ENCODE results near the gene GCK. TPM values are rescaled to one million over a fixed set of nuclear protein-coding genes. Genes with fewer than 3 reads are reported as not detected.

GCK gene
- total and polyA plus RNA-seq, 2 donors, result 1.4 to 2.1 TPM

DNA sequence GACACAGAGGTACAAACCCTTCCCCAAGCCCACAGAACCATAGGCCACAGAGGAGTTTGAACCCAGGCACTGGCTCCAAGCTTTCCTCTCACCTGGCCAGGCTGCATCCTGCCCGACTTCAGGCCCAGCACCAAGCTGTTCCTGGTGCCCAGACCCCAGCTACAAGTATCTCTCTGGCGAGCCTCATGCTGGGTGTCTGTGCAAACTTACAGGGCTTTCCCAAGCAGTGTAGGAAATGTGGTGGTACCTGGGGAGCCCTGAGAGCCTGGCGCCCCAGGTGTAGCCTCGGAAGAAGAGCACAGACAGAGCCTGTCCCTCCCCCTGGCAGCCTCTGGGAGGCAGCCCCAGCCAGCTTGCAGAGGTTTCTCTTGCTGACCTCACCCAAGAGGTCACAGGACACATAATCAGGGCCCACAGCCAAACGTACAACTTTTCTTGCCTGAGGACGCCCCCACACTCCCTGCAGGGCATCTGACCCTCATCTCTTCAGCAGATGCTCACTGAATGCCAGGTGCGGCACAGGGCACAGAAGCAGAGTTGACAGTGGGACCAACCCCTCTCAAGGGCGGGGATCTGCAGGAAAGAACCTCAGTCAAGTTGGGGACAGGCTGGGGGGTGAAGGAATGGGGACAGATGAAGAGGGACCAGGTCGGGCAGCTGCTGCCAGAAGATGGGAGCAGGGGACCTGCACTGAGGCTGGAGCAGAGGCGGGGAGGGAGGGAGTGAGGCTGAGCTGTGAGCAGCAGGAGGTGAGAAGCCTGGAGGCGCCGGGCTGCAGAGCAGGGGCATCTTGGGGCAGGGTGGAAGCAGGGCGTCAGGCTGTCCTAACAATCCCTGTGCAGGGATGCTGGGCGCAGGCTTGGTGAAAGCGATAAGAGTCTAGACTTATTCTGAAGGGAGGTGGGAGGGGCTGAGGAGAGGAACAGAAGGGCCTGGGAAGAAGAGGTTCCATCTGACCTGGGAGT, 31.8 kb downstream of the GCK start:
- DNase-seq (ENCODE audit: extremely low spot score), result no peak
- 81% methylated on average over 15 of the region's 15 CpGs for WGBS
- H3K27ac ChIP-seq (ENCODE audit: low read depth), result no peak overlapping the region
- H3K4me3 ChIP-seq (ENCODE audit: low read depth, low read length), result no peak overlapping the region
- no peaks in the 10 kb centered on the region for H3K4me1 ChIP-seq (ENCODE audit: insufficient read depth)
- H3K36me3 ChIP-seq (ENCODE audit: insufficient read depth), result no peaks in the 10 kb centered on the region

DNA sequence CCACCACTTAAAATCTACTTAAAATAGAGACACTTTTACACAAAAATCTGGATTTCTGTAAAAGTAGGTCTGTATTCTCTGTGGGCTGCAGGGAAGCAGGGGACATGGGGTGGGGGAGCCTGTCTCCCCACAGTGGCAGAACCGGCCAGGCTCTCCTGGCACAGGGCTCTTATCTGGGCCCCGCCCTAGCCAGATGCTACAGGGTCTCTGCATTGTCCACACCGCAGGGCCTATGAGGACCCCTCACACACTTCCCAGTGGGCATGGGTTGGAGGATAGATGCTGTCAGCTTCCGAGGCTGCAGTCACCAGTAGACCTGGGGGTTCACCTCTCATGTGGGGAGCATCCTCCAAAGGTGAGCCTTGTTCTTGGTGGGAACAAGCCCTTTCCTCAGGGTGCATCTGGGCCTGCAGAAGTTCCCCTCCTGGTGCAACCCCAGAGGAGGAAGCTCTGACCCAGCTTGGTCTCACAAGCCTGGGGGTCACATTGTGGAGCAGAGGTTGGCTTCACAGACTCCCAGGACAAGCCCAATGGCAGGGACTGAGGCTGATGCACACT, 32.7 kb downstream of the GCK start:
- no peak overlapping the region for H3K27ac ChIP-seq (ENCODE audit: low read depth)
- no peak for DNase-seq (ENCODE audit: extremely low spot score)
- 86% methylated on average over 4 of the region's 4 CpGs for WGBS

DNA sequence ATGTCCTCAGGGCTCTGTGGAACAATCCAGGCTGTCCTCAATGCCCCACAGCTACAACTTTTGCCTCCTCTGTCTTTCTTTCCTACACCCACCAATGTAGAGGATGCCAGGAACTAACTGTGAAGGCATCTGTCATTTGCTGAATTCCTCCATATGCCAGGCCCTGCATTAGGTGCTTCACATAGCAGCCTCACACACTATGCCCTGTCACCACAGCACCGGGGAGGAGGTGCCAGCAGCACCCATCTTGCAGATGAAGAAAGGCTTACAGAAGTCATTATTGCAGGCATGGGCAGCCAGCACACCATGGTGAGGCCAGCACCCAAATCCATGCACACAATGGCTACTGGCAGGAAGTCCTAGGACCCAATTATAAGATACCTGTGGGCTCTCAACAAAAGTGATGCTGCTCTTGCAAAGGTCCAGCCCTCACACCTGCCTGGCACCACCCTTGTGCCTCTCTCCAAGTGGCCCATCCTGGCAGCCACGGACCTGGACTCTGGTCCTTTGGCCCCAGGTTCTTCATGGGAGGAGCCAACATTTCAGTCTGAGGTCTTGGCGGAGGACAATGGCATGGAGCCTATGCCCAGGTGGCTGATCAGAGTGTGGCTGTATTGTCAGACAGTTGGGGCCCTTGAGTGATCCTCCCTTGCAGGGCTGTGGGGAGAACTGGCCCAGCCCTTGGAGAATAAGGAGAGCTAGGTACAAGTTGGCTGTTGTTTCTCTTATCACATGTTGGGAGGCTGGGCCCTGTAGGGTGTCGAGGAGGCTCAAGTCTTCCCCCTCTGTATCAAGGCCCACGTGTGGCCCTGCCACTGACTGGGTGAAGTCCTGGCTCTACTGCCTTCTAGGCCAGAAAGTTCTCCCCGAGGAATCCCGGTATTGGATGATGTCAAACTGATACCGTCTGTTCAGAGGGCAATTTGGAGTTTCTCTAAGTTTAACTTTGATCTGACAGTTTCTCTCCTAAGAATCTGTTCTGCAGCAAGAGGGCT, 33.8 kb downstream of the GCK start:
- no peak overlapping the region for H3K27ac ChIP-seq (ENCODE audit: low read depth)
- DNase-seq (ENCODE audit: extremely low spot score), result no peak
- H3K4me3 ChIP-seq (ENCODE audit: low read depth, low read length), result no peak overlapping the region
- no peaks in the 10 kb centered on the region for H3K4me1 ChIP-seq (ENCODE audit: insufficient read depth)
- WGBS, result 79% methylated on average over 8 of the region's 8 CpGs
- H3K36me3 ChIP-seq (ENCODE audit: insufficient read depth), result no peaks in the 10 kb centered on the region

More for the DNA sequence above, 32.7 kb downstream of the GCK start:
- H3K36me3 ChIP-seq (ENCODE audit: insufficient read depth), result no peaks in the 10 kb centered on the region
- no peaks in the 10 kb centered on the region for H3K4me1 ChIP-seq (ENCODE audit: insufficient read depth)
- no peak overlapping the region for H3K4me3 ChIP-seq (ENCODE audit: low read depth, low read length)

DNA sequence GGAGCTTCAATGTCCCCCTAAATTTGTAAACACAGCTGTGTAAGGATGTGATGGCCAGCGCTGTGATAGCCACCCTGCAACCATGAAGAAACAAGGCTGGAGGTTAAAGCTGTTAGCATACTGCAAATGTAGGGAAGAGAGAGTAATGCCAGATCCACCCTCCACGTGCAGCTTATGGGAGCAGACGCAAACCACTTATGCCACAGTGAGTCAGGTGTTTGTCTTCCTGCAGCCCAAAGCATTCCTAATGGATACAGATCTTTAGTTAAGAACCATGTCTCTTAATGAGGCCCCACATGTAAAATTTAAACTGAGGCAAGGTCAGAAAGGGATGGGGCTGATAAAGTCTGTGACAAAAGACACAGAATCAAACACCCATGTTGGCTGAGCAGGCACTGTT, 34.5 kb downstream of the GCK start:
- 59% methylated on average over 3 of the region's 3 CpGs for WGBS
- Histone ChIP-seq H3K4me3 (ENCODE audit: low read depth, low read length) (no peak overlapping the region), H3K4me1 (ENCODE audit: insufficient read depth) (no peaks in the 10 kb centered on the region), H3K27ac (ENCODE audit: low read depth) (no peak overlapping the region), H3K36me3 (ENCODE audit: insufficient read depth) (no peaks in the 10 kb centered on the region)
- DNase-seq (ENCODE audit: extremely low spot score), result no peak

DNA sequence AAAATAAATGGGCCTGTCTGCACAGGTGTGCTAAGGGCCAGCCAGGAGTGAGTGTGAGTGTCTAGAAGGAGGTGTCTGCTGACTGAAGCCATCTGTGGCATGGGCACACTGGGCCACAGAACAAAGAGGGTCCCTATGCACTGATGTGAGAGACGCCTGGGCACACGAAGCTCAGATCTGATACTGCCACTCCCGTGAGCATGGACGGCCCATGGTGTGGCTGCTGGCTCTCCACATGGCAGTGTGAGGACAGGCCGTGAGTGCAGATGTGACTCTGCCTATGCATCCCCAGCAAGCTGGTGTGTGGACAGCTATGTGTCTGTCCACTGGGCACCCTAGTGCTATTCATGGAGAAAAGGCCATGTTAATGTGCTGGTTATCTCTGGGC, 35.3 kb downstream of the GCK start:
- Histone ChIP-seq H3K4me1 (ENCODE audit: insufficient read depth) (no peaks in the 10 kb centered on the region), H3K27ac (ENCODE audit: low read depth) (no peak overlapping the region), H3K36me3 (ENCODE audit: insufficient read depth) (no peaks in the 10 kb centered on the region), H3K4me3 (ENCODE audit: low read depth, low read length) (no peak overlapping the region)
- DNase-seq (ENCODE audit: extremely low spot score), result no peak
- WGBS, result 87% methylated on average over 5 of the region's 5 CpGs

DNA sequence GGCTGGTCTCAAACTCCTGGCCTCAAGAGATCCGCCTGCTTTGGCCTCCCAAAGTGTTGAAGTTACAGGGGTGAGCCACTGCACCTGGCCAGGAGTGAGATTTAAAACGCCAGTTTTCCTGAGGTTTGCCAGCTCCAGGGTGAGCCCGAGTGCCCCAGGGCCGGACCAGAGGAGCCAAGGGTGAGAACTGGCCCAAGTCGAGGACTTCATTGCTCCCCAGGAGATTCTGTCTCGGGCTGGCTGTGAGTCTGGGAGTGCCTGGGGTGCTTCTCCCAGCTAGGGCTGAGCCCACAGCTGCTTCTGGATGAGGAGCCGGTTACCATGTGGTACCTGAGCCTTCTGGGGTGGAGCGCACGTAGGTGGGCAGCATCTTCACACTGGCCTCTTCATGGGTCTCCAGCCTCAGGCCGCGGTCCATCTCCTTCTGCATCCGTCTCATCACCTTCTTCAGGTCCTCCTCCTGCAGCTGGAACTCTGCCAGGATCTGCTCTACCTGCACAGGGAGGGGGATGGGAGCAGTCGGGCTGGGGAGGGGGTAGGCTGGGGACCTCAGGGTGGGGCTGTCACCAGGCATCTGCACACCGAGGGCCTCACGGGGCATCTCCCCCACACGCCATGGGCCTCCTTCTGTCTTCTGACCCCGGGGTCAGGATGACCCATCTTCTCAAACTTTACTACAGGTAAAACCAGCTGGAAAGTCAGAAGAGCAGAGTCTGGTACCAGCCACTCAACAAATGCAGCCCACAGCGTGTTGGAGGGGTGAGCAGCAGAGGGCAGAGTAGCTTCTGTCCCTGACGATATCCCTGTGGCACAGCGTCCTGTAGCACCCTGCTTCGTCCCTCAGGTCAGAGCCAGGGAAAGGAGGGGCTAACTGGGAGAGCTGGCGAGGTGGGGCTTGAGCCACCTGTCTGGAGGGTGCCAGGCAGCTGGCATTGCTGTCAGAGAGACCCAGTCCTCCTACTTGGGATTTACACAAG, 36.0 kb downstream of the GCK start:
- no peak for DNase-seq (ENCODE audit: extremely low spot score)
- H3K36me3 ChIP-seq (ENCODE audit: insufficient read depth), result no peaks in the 10 kb centered on the region
- H3K4me1 ChIP-seq (ENCODE audit: insufficient read depth), result no peaks in the 10 kb centered on the region
- no peak overlapping the region for H3K27ac ChIP-seq (ENCODE audit: low read depth)
- WGBS, result 83% methylated on average over 22 of the region's 22 CpGs
- no peak overlapping the region for H3K4me3 ChIP-seq (ENCODE audit: low read depth, low read length)

DNA sequence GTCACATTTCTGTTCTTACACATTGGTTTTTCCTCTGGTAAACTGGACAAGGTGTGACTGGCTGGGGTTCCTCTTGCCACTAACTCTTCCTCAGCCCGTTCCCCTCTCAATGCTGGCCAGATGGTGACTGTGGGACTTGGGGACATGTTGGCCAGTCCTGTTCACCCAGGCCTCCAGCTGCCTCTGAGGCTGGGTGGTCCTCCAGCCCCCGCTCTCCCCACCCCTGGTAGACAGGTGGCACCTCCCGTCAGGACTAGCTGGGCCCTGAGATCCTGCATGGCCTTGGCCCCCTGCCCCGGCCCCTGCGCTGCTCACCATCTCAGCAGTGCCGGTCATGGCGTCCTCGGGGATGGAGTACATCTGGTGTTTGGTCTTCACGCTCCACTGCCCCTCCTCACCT, 37.3 kb downstream of the GCK start:
- 95% methylated on average over 9 of the region's 9 CpGs for WGBS
- H3K4me1 ChIP-seq (ENCODE audit: insufficient read depth), result no peaks in the 10 kb centered on the region
- H3K36me3 ChIP-seq (ENCODE audit: insufficient read depth), result no peaks in the 10 kb centered on the region
- H3K4me3 ChIP-seq (ENCODE audit: low read depth, low read length), result no peak overlapping the region
- DNase-seq (ENCODE audit: extremely low spot score), result no peak
- no peak overlapping the region for H3K27ac ChIP-seq (ENCODE audit: low read depth)

DNA sequence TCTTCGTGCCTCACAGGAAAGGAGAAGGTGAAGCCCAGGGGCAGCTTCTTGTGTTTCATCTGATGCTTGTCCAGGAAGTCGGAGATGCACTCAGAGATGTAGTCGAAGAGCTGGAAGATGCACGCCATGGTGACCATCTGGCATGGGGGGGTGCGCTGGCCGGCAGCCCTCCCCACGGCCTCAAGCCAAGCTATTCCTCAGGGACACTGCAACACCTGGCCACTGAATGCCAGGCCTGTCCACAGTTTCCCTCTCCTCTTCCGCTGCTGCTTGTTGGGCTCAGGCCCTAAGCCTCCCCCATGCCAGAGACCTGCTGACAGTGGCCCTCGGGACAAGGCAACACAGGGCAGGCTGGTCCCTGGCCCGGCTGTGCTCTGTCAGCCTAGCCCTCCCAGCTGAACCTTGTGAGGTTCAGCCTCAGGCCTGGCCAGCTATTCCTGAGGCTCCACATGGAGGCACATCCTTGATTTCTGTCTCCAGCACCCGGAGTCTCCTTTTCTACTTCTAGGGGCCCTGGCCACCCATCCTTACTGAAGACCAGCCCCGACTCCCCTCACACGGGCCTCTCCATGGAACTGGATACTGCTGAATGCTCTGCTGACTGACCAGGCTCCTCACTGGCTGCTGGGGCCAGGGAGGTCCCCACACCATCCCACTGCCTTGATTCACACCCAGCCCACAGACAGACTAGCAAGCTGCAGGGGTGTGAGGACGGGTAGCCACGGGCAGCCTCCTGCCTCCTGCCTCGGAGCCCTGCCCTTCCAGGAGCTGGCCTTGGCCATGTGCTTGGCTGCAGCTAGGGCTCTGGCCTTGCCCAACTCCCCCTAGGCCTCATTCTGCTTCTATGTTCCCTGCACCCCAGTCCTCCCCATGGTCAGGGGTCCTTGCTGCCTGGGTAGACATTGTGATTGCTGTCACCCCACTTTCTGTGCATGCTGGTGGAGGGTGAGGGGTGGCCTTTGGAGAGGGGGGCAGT, 38.0 kb downstream of the GCK start:
- no peak for DNase-seq (ENCODE audit: extremely low spot score)
- no peaks in the 10 kb centered on the region for H3K4me1 ChIP-seq (ENCODE audit: insufficient read depth)
- no peak overlapping the region for H3K4me3 ChIP-seq (ENCODE audit: low read depth, low read length)
- H3K36me3 ChIP-seq (ENCODE audit: insufficient read depth), result no peaks in the 10 kb centered on the region
- H3K27ac ChIP-seq (ENCODE audit: low read depth), result no peak overlapping the region
- 87% methylated on average over 16 of the region's 16 CpGs for WGBS

DNA sequence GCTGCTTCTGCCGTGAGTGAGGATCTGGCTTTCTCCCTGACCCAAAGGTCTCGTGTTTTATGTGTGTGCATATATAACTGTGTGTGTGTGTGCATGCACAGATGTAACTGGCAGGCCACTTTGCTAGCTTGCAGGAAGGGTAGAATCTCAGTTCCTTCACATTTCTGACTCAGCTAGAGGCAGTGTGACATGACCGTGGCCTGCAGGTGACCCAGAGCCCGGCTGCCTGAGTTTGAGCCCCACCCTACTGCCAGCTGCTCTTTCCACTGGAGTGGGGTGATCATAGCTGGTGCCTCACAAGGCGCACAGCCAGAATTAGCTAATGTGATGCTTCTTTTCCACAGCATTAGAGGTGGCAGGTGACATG, 38.8 kb downstream of the GCK start:
- WGBS, result 62% methylated on average over 5 of the region's 5 CpGs
- no peak overlapping the region for H3K27ac ChIP-seq (ENCODE audit: low read depth)
- no peaks in the 10 kb centered on the region for H3K36me3 ChIP-seq (ENCODE audit: insufficient read depth)
- no peaks in the 10 kb centered on the region for H3K4me1 ChIP-seq (ENCODE audit: insufficient read depth)
- no peak overlapping the region for H3K4me3 ChIP-seq (ENCODE audit: low read depth, low read length)
- no peak for DNase-seq (ENCODE audit: extremely low spot score)

DNA sequence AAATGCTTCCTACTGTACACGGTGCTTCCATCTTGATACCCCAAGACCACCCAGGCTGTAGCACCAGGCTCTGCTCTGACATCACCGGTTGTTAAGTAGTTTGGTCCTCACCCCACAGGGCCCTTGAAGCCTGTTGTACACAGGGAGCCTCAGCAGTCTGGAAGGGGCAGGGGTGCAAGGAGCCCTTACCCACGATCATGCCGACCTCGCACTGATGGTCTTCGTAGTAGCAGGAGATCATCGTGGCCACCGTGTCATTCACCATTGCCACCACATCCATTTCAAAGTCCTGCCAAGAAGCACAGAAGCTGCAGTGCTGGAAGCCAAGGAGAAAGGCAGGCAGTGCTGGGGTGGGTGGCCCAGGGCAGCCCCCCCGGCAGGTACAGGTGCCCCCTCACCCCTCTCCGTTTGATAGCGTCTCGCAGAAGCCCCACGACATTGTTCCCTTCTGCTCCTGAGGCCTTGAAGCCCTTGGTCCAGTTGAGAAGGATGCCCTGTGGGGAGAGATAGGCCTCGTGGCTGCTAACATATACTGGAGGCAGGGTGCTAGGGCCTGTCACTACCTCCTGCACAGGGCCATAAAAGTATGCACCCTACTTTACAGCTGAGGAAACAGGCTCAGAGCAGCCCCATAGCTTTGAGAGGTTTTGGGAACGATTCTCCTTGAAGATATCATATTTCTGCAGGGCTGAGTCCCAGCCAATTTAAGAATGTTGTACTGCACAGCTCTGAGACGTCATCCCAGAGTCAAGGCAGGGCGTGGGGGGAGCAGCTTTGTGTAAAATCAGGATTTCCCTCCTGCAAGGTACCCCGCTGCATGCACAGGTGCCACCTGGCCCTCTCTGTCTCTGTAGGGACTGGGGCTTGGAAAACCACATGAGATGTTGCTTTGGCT, 39.4 kb downstream of the GCK start:
- peak; percentile 36 for DNase-seq (ENCODE audit: extremely low spot score)

DNA sequence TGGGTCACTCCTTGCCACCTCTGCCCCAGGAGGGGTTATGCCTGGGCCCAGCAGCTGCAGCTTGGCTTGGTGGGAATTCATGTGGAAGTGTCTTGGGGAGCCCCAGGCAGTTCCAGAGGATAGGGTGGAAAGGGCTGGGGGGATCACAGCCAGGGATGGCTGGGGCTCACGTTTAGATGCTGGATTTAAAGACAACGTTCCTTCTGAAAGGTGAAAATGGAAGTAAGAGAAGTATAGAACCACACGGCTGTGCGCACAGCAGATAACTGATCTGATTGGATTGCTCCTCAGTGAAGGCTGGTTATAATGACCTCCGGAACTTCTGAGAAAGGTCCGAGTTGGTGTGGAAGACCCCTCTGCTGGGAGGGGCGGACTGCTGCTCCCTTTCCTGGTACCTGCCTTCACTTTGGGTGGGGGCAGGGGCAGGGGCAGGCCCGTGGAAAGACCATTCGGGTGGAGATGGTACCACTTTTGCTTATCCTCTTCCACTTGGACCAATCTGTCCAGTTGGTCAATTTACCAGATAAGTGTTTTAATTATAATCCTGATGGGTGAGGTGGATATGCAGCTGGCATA, 40.2 kb downstream of the GCK start:
- no peaks in the 10 kb centered on the region for H3K4me1 ChIP-seq (ENCODE audit: insufficient read depth)
- no peak overlapping the region for H3K4me3 ChIP-seq (ENCODE audit: low read depth, low read length)
- 92% methylated on average over 9 of the region's 9 CpGs for WGBS
- no peak overlapping the region for H3K27ac ChIP-seq (ENCODE audit: low read depth)
- no peaks in the 10 kb centered on the region for H3K36me3 ChIP-seq (ENCODE audit: insufficient read depth)
- DNase-seq (ENCODE audit: extremely low spot score), result no peak

More for the DNA sequence above, 39.4 kb downstream of the GCK start:
- no peak overlapping the region for H3K27ac ChIP-seq (ENCODE audit: low read depth)
- H3K4me3 ChIP-seq (ENCODE audit: low read depth, low read length), result no peak overlapping the region
- WGBS, result 76% methylated on average over 18 of the region's 18 CpGs
- H3K4me1 ChIP-seq (ENCODE audit: insufficient read depth), result no peaks in the 10 kb centered on the region
- no peaks in the 10 kb centered on the region for H3K36me3 ChIP-seq (ENCODE audit: insufficient read depth)

Measured in urinary bladder (tissue), 4 donors.